Spinal cord (tissue), 10 donors: ENCODE results near the gene CCDC74A. TPM values are rescaled to one million over a fixed set of nuclear protein-coding genes. Genes with fewer than 3 reads are reported as not detected.
"Not testable (repeated sequence)": the region's sequence is repeated elsewhere in the genome, so short reads cannot be mapped to it uniquely, and the experiment has no call there.

ENCODE experiments used
- DNase-seq, 6 donors: peaks; one replicate each; pipeline versions ENCODE4 v3.0.0 to v3.0.0-alpha.2; 2013 to 2015; ENCODE audit warnings: low spot score in 6 of 6, low read depth in 4 of 6
- H3K27ac ChIP-seq: one replicate; pipeline ENCODE4 v1.5.1; 2013; ENCODE audit warnings: low read depth, low read length, control low read depth
- H3K27me3 ChIP-seq: one replicate; pipeline ENCODE4 v1.6.1; 2013; ENCODE audit warnings: low read length; ENCODE audit not compliant: control insufficient read depth, insufficient read depth
- H3K36me3 ChIP-seq: one replicate; pipeline ENCODE4 v1.6.1; 2013; ENCODE audit warnings: low read length; ENCODE audit not compliant: control insufficient read depth, insufficient read depth
- H3K4me1 ChIP-seq: one replicate; pipeline ENCODE4 v1.6.1; 2013; ENCODE audit warnings: low read length; ENCODE audit not compliant: control insufficient read depth, insufficient read depth
- H3K4me3 ChIP-seq: one replicate; pipeline ENCODE4 v1.5.1; 2013; ENCODE audit warnings: low read depth, low read length, control low read depth
- H3K9me3 ChIP-seq: one replicate; pipeline ENCODE4 v1.6.1; 2013; ENCODE audit warnings: low read length; ENCODE audit not compliant: control insufficient read depth, insufficient read depth
- WGBS: methylation state at CpG from one replicate; pipeline ENCODE4 v1.1.5; 2013; ENCODE audit warnings: missing lambda C conversion rate; ENCODE audit not compliant: insufficient coverage; 5-methylcytosine and 5-hydroxymethylcytosine counted together
- polyA plus RNA-seq, 2 donors: library from polyadenylated mRNA; unstranded; fragments of 120-200 nt; gene quantifications; one replicate each; pipeline ENCODE4 v1.2.1, GENCODE V29; 2013; ENCODE audit not compliant: insufficient read length in 2 of 2
- total RNA-seq, 2 donors: library from RNA; depleted of rRNA in 1 of 2; stranded (reverse); fragments of 120-200 nt in 1 of 2; fragments of >200 nt in 1 of 2; gene quantifications; one replicate each; pipeline versions ENCODE4 v1.2.3 to v1.2.4, GENCODE V29; 2013 to 2014
- donor health status: healthy.

CCDC74A gene
- total and polyA plus RNA-seq, 4 donors = 7.0 to 25.1 (median 21.0) TPM

GRCh38 chr2:131528981-131529863, 1.5 kb downstream of the CCDC74A start:
- H3K27ac ChIP-seq, H3K9me3 ChIP-seq, DNase-seq, H3K36me3 ChIP-seq, H3K27me3 ChIP-seq, H3K4me3 ChIP-seq: not testable (repeated sequence)
- peaks cover 13% of the 10 kb centered on the region for H3K4me1 ChIP-seq
- WGBS = 69% methylated on average over 21 of the region's 26 CpGs

- H3K27me3 ChIP-seq, DNase-seq, H3K27ac ChIP-seq, H3K9me3 ChIP-seq, H3K4me3 ChIP-seq, H3K36me3 ChIP-seq: not testable (repeated sequence)
- H3K4me1 ChIP-seq = peaks cover 13% of the 10 kb centered on the region
- no CpG with 5 or more reads among the region's 5 CpGs for WGBS
Measured at GRCh38 chr2:131529864-131530445, 2.3 kb downstream of the CCDC74A start.

- H3K27ac ChIP-seq, H3K27me3 ChIP-seq, H3K4me3 ChIP-seq, H3K9me3 ChIP-seq, H3K36me3 ChIP-seq, DNase-seq: not testable (repeated sequence)
- H3K4me1 ChIP-seq = peaks cover 13% of the 10 kb centered on the region
- WGBS = 81% methylated on average over 6 of the region's 22 CpGs
Measured at GRCh38 chr2:131530626-131531344, 3.1 kb downstream of the CCDC74A start.

DNA sequence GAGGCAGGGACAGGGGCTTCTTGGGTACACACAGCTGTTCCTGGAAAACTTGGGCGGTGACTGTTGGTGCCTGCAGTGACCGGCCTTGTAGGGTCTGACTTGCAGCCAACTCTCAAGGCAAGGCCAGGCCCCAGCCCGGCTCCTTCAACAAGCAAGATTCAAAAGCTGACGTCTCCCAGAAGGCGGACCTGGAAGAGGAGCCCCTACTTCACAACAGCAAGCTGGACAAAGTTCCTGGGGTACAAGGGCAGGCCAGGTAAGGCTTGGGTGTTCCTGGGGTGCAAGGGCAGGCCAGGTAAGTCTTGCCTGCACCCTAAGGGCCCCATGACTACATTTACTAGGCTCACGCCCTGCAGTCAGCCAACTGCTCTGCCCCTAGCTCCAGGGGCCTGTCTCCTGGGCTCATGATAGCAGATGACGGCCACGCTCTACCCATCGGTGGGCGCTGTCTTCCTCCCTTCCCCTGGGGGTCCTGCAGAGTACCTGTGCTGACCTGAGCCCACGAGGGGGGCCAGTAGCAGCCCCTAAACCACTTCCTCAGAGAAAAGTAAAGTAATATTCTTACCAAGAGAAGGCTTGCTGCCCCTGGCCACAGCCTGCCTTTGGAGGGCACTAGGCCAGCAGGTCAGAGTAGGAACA, 4.0 kb downstream of the CCDC74A start:
- H3K4me3 ChIP-seq, H3K9me3 ChIP-seq, H3K27me3 ChIP-seq, H3K27ac ChIP-seq, DNase-seq, H3K36me3 ChIP-seq: not testable (repeated sequence)
- WGBS = no CpG with 5 or more reads among the region's 11 CpGs
- peaks cover 13% of the 10 kb centered on the region for H3K4me1 ChIP-seq

GRCh38 chr2:131532723-131533608, 5.3 kb downstream of the CCDC74A start:
- not testable (repeated sequence) for H3K4me1 ChIP-seq, DNase-seq, H3K36me3 ChIP-seq, H3K4me3 ChIP-seq, H3K9me3 ChIP-seq, H3K27ac ChIP-seq, H3K27me3 ChIP-seq
- WGBS = 91% methylated on average over 15 of the region's 23 CpGs

- not testable (repeated sequence) for H3K36me3 ChIP-seq, H3K4me1 ChIP-seq, H3K27me3 ChIP-seq, H3K9me3 ChIP-seq, DNase-seq, H3K4me3 ChIP-seq, H3K27ac ChIP-seq
- WGBS = 84% methylated on average over 7 of the region's 17 CpGs
Measured at GRCh38 chr2:131533609-131534316, 6.1 kb downstream of the CCDC74A start.

- DNase-seq, H3K4me3 ChIP-seq, H3K9me3 ChIP-seq, H3K36me3 ChIP-seq, H3K4me1 ChIP-seq, H3K27ac ChIP-seq, H3K27me3 ChIP-seq: not testable (repeated sequence)
- 50% methylated on average over 2 of the region's 13 CpGs for WGBS
Measured at GRCh38 chr2:131534317-131534672, 6.6 kb downstream of the CCDC74A start.

GRCh38 chr2:131534965-131535364, 7.3 kb downstream of the CCDC74A start:
- 92% methylated on average over 9 of the region's 11 CpGs for WGBS
- not testable (repeated sequence) for H3K4me1 ChIP-seq, DNase-seq, H3K27me3 ChIP-seq, H3K36me3 ChIP-seq, H3K4me3 ChIP-seq, H3K27ac ChIP-seq, H3K9me3 ChIP-seq
